ENCODE results near the gene PLPP1.
A peak's percentile ranks its signal among the peaks of the same experiment; 100 is the strongest.

Gene PLPP1

DNA sequence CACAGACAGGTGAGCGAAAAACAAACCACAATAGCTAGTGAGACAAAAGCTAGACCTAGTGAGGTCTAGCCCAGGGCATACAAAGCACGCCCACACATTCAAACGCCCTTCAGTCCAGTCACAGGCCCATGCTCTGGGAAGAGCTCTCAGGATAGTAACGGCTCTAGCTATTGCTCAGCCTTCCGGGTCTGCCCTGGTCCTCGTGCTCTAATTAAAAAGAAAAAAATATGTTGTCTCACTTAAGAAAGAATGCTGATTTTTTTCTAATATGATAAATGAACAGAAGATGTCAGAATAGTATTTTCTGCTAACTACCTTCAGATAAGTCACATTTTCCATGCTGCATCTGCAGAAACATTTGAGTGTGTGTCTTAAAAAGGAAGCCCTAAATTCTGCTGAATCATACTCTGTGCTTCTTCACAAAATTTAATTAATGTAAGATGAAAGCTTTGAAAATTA is 94.5 kb downstream of the PLPP1 start:
- Histone ChIP-seq H3K27me3 (no peaks in the 10 kb centered on the region), H3K36me3 (no peaks in the 10 kb centered on the region), H3K4me3 (ENCODE audit: low read depth, low read length) (no peak overlapping the region), H3K9me3 (no peaks in the 10 kb centered on the region), H3K4me1 (peaks cover 19% of the 10 kb centered on the region)
- TF ChIP-seq, protein P1, sequence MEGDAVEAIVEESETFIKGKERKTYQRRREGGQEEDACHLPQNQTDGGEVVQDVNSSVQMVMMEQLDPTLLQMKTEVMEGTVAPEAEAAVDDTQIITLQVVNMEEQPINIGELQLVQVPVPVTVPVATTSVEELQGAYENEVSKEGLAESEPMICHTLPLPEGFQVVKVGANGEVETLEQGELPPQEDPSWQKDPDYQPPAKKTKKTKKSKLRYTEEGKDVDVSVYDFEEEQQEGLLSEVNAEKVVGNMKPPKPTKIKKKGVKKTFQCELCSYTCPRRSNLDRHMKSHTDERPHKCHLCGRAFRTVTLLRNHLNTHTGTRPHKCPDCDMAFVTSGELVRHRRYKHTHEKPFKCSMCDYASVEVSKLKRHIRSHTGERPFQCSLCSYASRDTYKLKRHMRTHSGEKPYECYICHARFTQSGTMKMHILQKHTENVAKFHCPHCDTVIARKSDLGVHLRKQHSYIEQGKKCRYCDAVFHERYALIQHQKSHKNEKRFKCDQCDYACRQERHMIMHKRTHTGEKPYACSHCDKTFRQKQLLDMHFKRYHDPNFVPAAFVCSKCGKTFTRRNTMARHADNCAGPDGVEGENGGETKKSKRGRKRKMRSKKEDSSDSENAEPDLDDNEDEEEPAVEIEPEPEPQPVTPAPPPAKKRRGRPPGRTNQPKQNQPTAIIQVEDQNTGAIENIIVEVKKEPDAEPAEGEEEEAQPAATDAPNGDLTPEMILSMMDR (IDR thresholded peaks at IDR 0.05; ENCODE audit: low read depth, low read length), result no peak
- DNase-seq, result peak; percentile 27

DNA sequence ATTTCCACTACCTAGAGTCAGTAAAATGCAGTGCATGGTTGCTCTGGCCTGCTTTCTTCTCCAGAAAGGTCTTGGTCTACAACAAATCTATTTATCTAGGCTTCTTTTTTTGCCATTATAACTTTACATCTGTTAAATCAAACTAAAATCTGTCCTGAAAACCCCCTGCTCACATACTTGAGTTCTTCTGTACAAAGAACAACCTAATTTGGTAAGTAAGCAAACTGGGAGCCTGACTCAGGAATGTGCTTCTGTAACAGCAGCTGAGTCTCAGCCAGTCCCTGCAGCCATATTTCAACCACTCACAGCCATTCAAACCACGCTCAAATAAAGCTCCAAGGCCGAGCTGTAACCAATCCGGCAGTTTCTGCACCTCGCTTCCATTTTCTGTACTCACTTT is 95.8 kb downstream of the PLPP1 start:
- TF ChIP-seq, protein P1 (IDR thresholded peaks at IDR 0.05; ENCODE audit: low read depth, low read length), result no peak
- H3K9me3 ChIP-seq, result no peaks in the 10 kb centered on the region
- peaks cover 19% of the 10 kb centered on the region for H3K4me1 ChIP-seq
- no peak overlapping the region for H3K4me3 ChIP-seq (ENCODE audit: low read depth, low read length)
- DNase-seq, result no peak
- no peaks in the 10 kb centered on the region for H3K36me3 ChIP-seq
- no peaks in the 10 kb centered on the region for H3K27me3 ChIP-seq

DNA sequence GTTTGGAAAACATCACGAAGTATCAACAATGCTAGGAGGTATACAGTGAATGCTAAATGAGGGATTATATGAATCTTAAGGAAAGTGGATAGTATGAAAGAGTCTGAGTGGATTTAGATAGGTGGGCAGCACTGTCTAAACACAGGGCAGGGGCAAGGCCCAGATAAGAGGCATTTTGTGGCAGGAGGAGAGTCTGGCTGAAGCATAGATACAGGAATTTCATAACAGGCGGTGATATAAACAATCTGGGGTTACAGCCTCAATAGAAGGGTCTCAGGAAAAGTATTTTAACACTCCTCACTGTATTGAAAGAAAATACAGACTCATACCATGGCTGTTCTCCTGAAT is 96.9 kb downstream of the PLPP1 start:
- TF ChIP-seq, protein P1 (IDR thresholded peaks at IDR 0.05; ENCODE audit: low read depth, low read length), result no peak

DNA sequence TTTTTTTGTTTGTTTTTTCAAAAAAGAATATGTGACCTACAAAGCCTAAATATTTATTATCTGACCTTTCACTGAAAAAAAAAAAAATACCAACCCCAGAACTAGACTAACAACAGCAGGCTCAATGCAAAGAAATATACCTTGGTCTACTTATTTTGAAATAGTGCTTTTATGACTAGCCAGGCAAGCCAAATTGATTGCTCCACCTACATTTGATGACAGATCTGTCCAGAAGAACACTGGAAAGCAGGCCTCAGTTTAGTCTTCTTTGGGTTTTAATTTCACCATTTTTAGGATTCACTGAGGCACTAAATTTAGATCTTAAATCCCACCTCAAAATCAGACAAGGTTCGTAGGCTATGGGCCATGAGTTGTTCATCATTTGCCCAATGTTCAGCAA is 97.3 kb downstream of the PLPP1 start:
- no peaks in the 10 kb centered on the region for H3K9me3 ChIP-seq
- peaks cover 19% of the 10 kb centered on the region for H3K4me1 ChIP-seq
- no peaks in the 10 kb centered on the region for H3K27me3 ChIP-seq
- H3K4me3 ChIP-seq (ENCODE audit: low read depth, low read length), result no peak overlapping the region
- no peaks in the 10 kb centered on the region for H3K36me3 ChIP-seq
- TF ChIP-seq, protein P1 (IDR thresholded peaks at IDR 0.05; ENCODE audit: low read depth, low read length), result no peak
- no peak for DNase-seq

More for the DNA sequence above, 96.9 kb downstream of the PLPP1 start:
- Histone ChIP-seq H3K27me3 (no peaks in the 10 kb centered on the region), H3K36me3 (no peaks in the 10 kb centered on the region), H3K9me3 (no peaks in the 10 kb centered on the region), H3K4me3 (ENCODE audit: low read depth, low read length) (no peak overlapping the region), H3K4me1 (peaks cover 19% of the 10 kb centered on the region)
- no peak for DNase-seq

DNA sequence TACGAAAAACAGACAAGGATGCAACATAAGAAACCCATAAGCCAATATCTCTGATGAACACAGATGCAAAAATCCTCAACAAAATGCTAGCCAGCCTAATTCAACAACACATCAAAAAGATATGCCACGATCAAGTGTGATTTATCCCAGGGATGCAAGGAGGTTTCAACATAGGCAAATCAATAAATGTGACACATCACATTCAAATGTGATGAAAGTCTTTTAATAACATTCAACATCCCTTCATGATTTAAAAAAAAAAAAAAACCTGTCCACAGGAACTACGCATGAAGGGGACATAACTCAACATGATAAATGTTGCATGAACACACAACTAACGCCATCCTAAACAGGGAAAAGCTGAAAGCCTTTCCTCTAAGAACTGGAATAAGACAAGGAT is 102.2 kb downstream of the PLPP1 start:
- TF ChIP-seq, protein P1 (IDR thresholded peaks at IDR 0.05; ENCODE audit: low read depth, low read length), result no peak
- Histone ChIP-seq H3K9me3 (peaks cover 3% of the 10 kb centered on the region; the same call in 1 of the 2 replicates), H3K4me3 (ENCODE audit: low read depth, low read length) (no peak overlapping the region), H3K36me3 (peaks cover 21% of the 10 kb centered on the region), H3K4me1 (peaks cover under 1% of the 10 kb centered on the region; the same call in 1 of the 2 replicates), H3K27me3 (no peaks in the 10 kb centered on the region)
- DNase-seq, result no peak

DNA sequence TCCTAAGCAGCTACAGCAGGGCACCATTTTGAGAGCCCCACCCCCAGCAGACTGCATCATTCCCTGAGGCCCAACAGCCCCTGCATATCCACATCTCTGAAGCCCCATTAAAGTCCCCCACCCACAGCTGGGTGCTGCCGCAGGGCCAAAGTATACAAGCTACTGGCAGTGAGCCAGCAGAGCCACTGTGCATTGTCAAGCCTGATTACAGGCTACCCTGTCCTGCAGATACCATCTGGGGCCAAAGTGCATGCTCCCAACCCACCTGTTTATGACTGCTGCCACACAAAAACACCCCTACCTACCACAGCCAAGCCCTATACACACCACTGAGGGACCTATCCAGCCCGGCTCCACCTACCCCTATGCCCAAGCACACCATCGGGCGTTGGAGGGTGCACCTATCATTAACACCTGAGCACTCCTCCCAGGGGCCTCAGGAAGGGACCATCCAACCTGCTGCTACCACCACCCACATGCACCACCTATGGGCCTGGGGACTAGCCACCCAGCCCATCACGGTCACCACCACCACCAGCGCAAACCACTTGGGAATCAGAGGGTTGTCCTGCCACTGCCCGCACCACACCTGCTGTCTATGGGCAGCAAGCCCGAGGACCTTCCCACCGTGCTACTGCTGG is 105.0 kb downstream of the PLPP1 start:
- H3K4me3 ChIP-seq (ENCODE audit: low read depth, low read length), result no peak overlapping the region
- H3K9me3 ChIP-seq, result peaks cover 3% of the 10 kb centered on the region; the same call in 1 of the 2 replicates
- TF ChIP-seq, protein P1 (IDR thresholded peaks at IDR 0.05; ENCODE audit: low read depth, low read length), result no peak
- no peaks in the 10 kb centered on the region for H3K27me3 ChIP-seq
- H3K4me1 ChIP-seq, result no peaks in the 10 kb centered on the region; the same call in 1 of the 2 replicates
- peak; percentile 82 for DNase-seq
- peaks cover 42% of the 10 kb centered on the region for H3K36me3 ChIP-seq

Measured in BE2C (cell line).